ENCODE results near the gene ST6GALNAC5.

GRCh38 chr1:77030401-77031105 lies 163.3 kb downstream of the ST6GALNAC5 start:
- TF ChIP-seq BACH1 (IDR thresholded peaks at IDR 0.05; ENCODE audit: borderline replicate concordance) (no peak), YBX1 (IDR thresholded peaks at IDR 0.05) (no peak), PKNOX1 (IDR thresholded peaks at IDR 0.05) (no peak), NR2C2 (IDR thresholded peaks at IDR 0.05; ENCODE audit: borderline replicate concordance, control insufficient read depth, insufficient read length, low read depth) (no peak), POLR2A (IDR thresholded peaks at IDR 0.05; ENCODE audit: low read depth, low read length) (no peak), REST (IDR thresholded peaks at IDR 0.05; ENCODE audit: low read depth, low read length) (no peak), CTCF (IDR thresholded peaks at IDR 0.05 in 2 of 3, conservative IDR thresholded peaks at IDR 0.05 in 1 of 3; ENCODE audit: control insufficient read depth in 2 of 3, extremely low read depth in 1 of 3, insufficient read depth in 1 of 3, low read depth in 3 of 3, low read length in 3 of 3) (no peak), SMAD1 (IDR thresholded peaks at IDR 0.05; ENCODE audit: low read depth, partially characterized antibody) (no peak), ATF3 (IDR thresholded peaks at IDR 0.05; ENCODE audit: borderline replicate concordance, extremely low read depth, low read depth, low read length) (no peak), RAD21 (IDR thresholded peaks at IDR 0.05; ENCODE audit: insufficient read depth, low read depth, low read length) (no peak), TCF7 (IDR thresholded peaks at IDR 0.05; ENCODE audit: borderline replicate concordance) (no peak), MXI1 (IDR thresholded peaks at IDR 0.05; ENCODE audit: low read depth, low read length) (no peak), SUPT20H (IDR thresholded peaks at IDR 0.05; ENCODE audit: borderline replicate concordance, control insufficient read depth, low read depth, low read length) (no peak)
